ENCODE data around the gene ULBP1.

- TF ChIP-seq, protein P1, sequence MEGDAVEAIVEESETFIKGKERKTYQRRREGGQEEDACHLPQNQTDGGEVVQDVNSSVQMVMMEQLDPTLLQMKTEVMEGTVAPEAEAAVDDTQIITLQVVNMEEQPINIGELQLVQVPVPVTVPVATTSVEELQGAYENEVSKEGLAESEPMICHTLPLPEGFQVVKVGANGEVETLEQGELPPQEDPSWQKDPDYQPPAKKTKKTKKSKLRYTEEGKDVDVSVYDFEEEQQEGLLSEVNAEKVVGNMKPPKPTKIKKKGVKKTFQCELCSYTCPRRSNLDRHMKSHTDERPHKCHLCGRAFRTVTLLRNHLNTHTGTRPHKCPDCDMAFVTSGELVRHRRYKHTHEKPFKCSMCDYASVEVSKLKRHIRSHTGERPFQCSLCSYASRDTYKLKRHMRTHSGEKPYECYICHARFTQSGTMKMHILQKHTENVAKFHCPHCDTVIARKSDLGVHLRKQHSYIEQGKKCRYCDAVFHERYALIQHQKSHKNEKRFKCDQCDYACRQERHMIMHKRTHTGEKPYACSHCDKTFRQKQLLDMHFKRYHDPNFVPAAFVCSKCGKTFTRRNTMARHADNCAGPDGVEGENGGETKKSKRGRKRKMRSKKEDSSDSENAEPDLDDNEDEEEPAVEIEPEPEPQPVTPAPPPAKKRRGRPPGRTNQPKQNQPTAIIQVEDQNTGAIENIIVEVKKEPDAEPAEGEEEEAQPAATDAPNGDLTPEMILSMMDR (IDR thresholded peaks at IDR 0.05), result no peak
- TF ChIP-seq POLR2A (IDR thresholded peaks at IDR 0.05), result no peak
These were observed 30.3 kb upstream of the ULBP1 start for GRCh38 chr6:149933461-149933860.
